ENCODE data around the gene TRABD2A. TPM values are rescaled to one million over a fixed set of nuclear protein-coding genes. Genes with fewer than 3 reads are reported as not detected.

TRABD2A gene
- total and polyA plus RNA-seq, 2 of the 13 experiments (the other 11 are each of a cell fraction or from before 2014, with no cell fraction given), result 0.15 TPM; not detected in 1

GRCh38 chr2:84779781-84780180 lies 101.1 kb downstream of the TRABD2A start:
- H2AFZ ChIP-seq (ENCODE audit: low read length), result no peak overlapping the region
- CTCF ChIA-PET (ENCODE audit: low intra/inter-chr PET ratio, low total read pairs), result no interaction called here
- POLR2A ChIA-PET, result no interaction called here
- no peaks in the 10 kb centered on the region for H3K79me2 ChIP-seq (ENCODE audit: insufficient read depth, low read length)
- H3K9me3 ChIP-seq (ENCODE audit: low read length), result peaks cover 9% of the 10 kb centered on the region
- H4K20me1 ChIP-seq (ENCODE audit: insufficient read depth, low read length), result no peaks in the 10 kb centered on the region
- FAIRE-seq, result no peak
- no peak for DNase-seq (ENCODE audit: low spot score)
- intact Hi-C loops (cut with micrococcal nuclease; ENCODE audit: unreplicated experiment), result no loop called here
- in situ Hi-C loops (cut with HindIII; ENCODE audit: extremely low pct_ligation_motif_present, low pct_unique_long_range_greater_than_20kb), result no loop called here
- no peak overlapping the region for H3K4me2 ChIP-seq (ENCODE audit: low read depth, low read length)
- ATAC-seq, result no peak
- no TSS peak for BruUV-seq (replicated peaks)
- no peak overlapping the region for H3K4me3 ChIP-seq (replicated peaks in 1 of 3; ENCODE audit: insufficient read depth in 1 of 3, low read depth in 2 of 3, low read length in 3 of 3)
- whole genome bisulfite sequencing (ENCODE audit: low lambda C conversion rate), result 0% methylated on average over 3 of the region's 3 CpGs
- no peak overlapping the region for H3K9ac ChIP-seq (ENCODE audit: insufficient read depth, low read depth, low read length)
- no peaks in the 10 kb centered on the region for H3K36me3 ChIP-seq (replicated peaks in 1 of 2; ENCODE audit: control insufficient read depth in 1 of 2, insufficient read depth in 2 of 2, low read length in 2 of 2)
- H3K4me1 ChIP-seq (ENCODE audit: insufficient read depth, low read length), result no peaks in the 10 kb centered on the region
- no peaks in the 10 kb centered on the region; a peak in 1 of 5 replicates for H3K27me3 ChIP-seq (ENCODE audit: control insufficient read depth in 1 of 2, insufficient read depth in 2 of 2, low read length in 2 of 2)
- TF ChIP-seq FOXK1 (CRISPR knock-in tag; IDR thresholded peaks at IDR 0.05; ENCODE audit: borderline replicate concordance, low read depth), result no peak
- H3K27ac ChIP-seq (ENCODE audit: extremely low read length, insufficient read depth, low read length), result no peak overlapping the region

GRCh38 chr2:84778911-84779690 lies 101.8 kb downstream of the TRABD2A start:
- Histone ChIP-seq H3K79me2 (ENCODE audit: insufficient read depth, low read length) (no peaks in the 10 kb centered on the region), H3K4me2 (ENCODE audit: low read depth, low read length) (no peak overlapping the region), H3K27ac (ENCODE audit: extremely low read length, insufficient read depth, low read length) (no peak overlapping the region), H3K9me3 (ENCODE audit: low read length) (peaks cover 16% of the 10 kb centered on the region), H2AFZ (ENCODE audit: low read length) (no peak overlapping the region), H3K27me3 (ENCODE audit: control insufficient read depth in 1 of 2, insufficient read depth in 2 of 2, low read length in 2 of 2) (no peaks in the 10 kb centered on the region; a peak in 1 of 5 replicates), H3K4me3 (replicated peaks in 1 of 3; ENCODE audit: insufficient read depth in 1 of 3, low read depth in 2 of 3, low read length in 3 of 3) (no peak overlapping the region), H3K4me1 (ENCODE audit: insufficient read depth, low read length) (no peaks in the 10 kb centered on the region), H4K20me1 (ENCODE audit: insufficient read depth, low read length) (no peaks in the 10 kb centered on the region), H3K9ac (ENCODE audit: insufficient read depth, low read depth, low read length) (no peak overlapping the region), H3K36me3 (replicated peaks in 1 of 2; ENCODE audit: control insufficient read depth in 1 of 2, insufficient read depth in 2 of 2, low read length in 2 of 2) (no peaks in the 10 kb centered on the region)
- TF ChIP-seq ZNF3 (CRISPR knock-in tag; IDR thresholded peaks at IDR 0.05) (no peak), MTA3 (CRISPR knock-in tag; IDR thresholded peaks at IDR 0.05) (no peak), ZNF446 (CRISPR knock-in tag; IDR thresholded peaks at IDR 0.05) (no peak), STAT6 (CRISPR knock-in tag; IDR thresholded peaks at IDR 0.05; ENCODE audit: borderline replicate concordance) (no peak), GATA4 (IDR thresholded peaks at IDR 0.05; ENCODE audit: borderline replicate concordance, low read depth) (no peak), MLX (CRISPR knock-in tag; IDR thresholded peaks at IDR 0.05) (no peak), ZNF607 (CRISPR knock-in tag; IDR thresholded peaks at IDR 0.05; ENCODE audit: borderline replicate concordance) (no peak)
- intact Hi-C loops (cut with micrococcal nuclease; ENCODE audit: unreplicated experiment) (no loop called here), in situ Hi-C loops (cut with HindIII; ENCODE audit: extremely low pct_ligation_motif_present, low pct_unique_long_range_greater_than_20kb) (no loop called here)
- ChIA-PET CTCF (ENCODE audit: low intra/inter-chr PET ratio, low total read pairs) (no interaction called here), POLR2A (no interaction called here)
- DNase-seq (ENCODE audit: low spot score) (no peak), ATAC-seq (no peak), FAIRE-seq (no peak)
- no TSS peak for BruUV-seq (replicated peaks)
- 13% methylated on average over 1 of the region's 1 CpG for WGBS (ENCODE audit: low lambda C conversion rate)
